GM12878 (cell line): ENCODE measurements around the gene MCOLN2. TPM values are rescaled to one million over a fixed set of nuclear protein-coding genes. Genes with fewer than 3 reads are reported as not detected.

ENCODE experiments used
- BHLHE40 ChIP-seq, 2 experiments: fragments of 450-650 bp in 1 of 2; IDR thresholded peaks; 2 replicates each; pipeline ENCODE4 v1.6.1; 2011 to 2017; ENCODE audit warnings: low read depth in 2 of 2, borderline replicate concordance in 1 of 2, improper control_type of control experiment in 1 of 2, low read length in 1 of 2, mild to moderate bottlenecking in 1 of 2
- CHD2 ChIP-seq: IDR thresholded peaks from 2 replicates; pipeline ENCODE4 v1.6.1; 2011; ENCODE audit warnings: low read depth, low read length, improper control_type of control experiment, borderline replicate concordance
- CREB1 ChIP-seq: IDR thresholded peaks from 2 replicates; pipeline ENCODE4 v1.6.1; 2012; ENCODE audit warnings: low read depth, mild to moderate bottlenecking, inconsistent platforms
- DPF2 ChIP-seq: fragments of 450-650 bp; IDR thresholded peaks from 2 replicates; pipeline ENCODE4 v1.6.1; 2017; ENCODE audit warnings: mild to moderate bottlenecking
- IKZF2 ChIP-seq, 2 experiments: fragments of 450-650 bp; IDR thresholded peaks; 2 replicates each; pipeline ENCODE4 v1.6.1; 2017; ENCODE audit warnings: mild to moderate bottlenecking in 2 of 2, moderate library complexity in 2 of 2
- IRF3 ChIP-seq: fragments of 450-650 bp; IDR thresholded peaks from 2 replicates; pipeline ENCODE4 v1.6.1; 2014; ENCODE audit warnings: mild to moderate bottlenecking
- JUND ChIP-seq: IDR thresholded peaks from 2 replicates; pipeline ENCODE4 v1.6.1; 2012; ENCODE audit warnings: low read depth, mild to moderate bottlenecking, low read length, improper control_type of control experiment, moderate library complexity
- LARP7 ChIP-seq: fragments of 450-650 bp; IDR thresholded peaks from 2 replicates; pipeline ENCODE4 v1.6.1; 2017; ENCODE audit warnings: mild to moderate bottlenecking
- MLLT1 ChIP-seq: fragments of 450-650 bp; IDR thresholded peaks from 2 replicates; pipeline ENCODE4 v1.6.1; 2016; ENCODE audit warnings: mild to moderate bottlenecking
- MYC ChIP-seq: IDR thresholded peaks from 2 replicates; pipeline ENCODE4 v1.6.1; 2011; ENCODE audit warnings: mild to moderate bottlenecking, low read length, moderate library complexity, inconsistent platforms; ENCODE audit not compliant: insufficient read depth, insufficient replicate concordance, insufficient read length, severe bottlenecking
- NFIC ChIP-seq: IDR thresholded peaks from 2 replicates; pipeline ENCODE4 v1.6.1; 2012; ENCODE audit warnings: low read depth, mild to moderate bottlenecking, inconsistent platforms, low read length, moderate library complexity
- NFYB ChIP-seq: IDR thresholded peaks from 2 replicates; pipeline ENCODE4 v1.6.1; 2011; ENCODE audit warnings: low read depth, mild to moderate bottlenecking, low read length, improper control_type of control experiment, moderate library complexity; ENCODE audit not compliant: insufficient read depth
- NR2F1 ChIP-seq: fragments of 450-650 bp; conservative IDR thresholded peaks from 2 replicates; pipeline ENCODE4 v1.6.1; 2017; ENCODE audit warnings: mild to moderate bottlenecking
- RAD21 ChIP-seq: IDR thresholded peaks from 2 replicates; pipeline ENCODE4 v1.6.1; 2011; ENCODE audit warnings: mild to moderate bottlenecking, low read depth, low read length, moderate library complexity; ENCODE audit not compliant: insufficient read depth
- RUNX3 ChIP-seq: IDR thresholded peaks from 2 replicates; pipeline ENCODE4 v1.6.1; 2012; ENCODE audit warnings: low read length, inconsistent platforms
- SKIL ChIP-seq: fragments of 450-650 bp; IDR thresholded peaks from 2 replicates; pipeline ENCODE4 v1.6.1; 2017; ENCODE audit warnings: mild to moderate bottlenecking, low read depth, inconsistent platforms; ENCODE audit not compliant: poor library complexity, severe bottlenecking
- SMC3 ChIP-seq: IDR thresholded peaks from 2 replicates; pipeline ENCODE4 v1.6.1; 2011; ENCODE audit warnings: low read length, improper control_type of control experiment, borderline replicate concordance
- SUPT20H ChIP-seq: IDR thresholded peaks from 2 replicates; pipeline ENCODE4 v1.6.1; 2011; ENCODE audit warnings: low read depth, mild to moderate bottlenecking, low read length, moderate library complexity, borderline replicate concordance; ENCODE audit not compliant: control insufficient read depth
- TCF12 ChIP-seq: IDR thresholded peaks from 2 replicates; pipeline ENCODE4 v1.6.1; 2011; ENCODE audit warnings: low read depth, mild to moderate bottlenecking, low read length
- YY1 ChIP-seq: IDR thresholded peaks from 2 replicates; pipeline ENCODE4 v1.6.1; 2011; ENCODE audit warnings: low read depth, mild to moderate bottlenecking, low read length
- ZNF274 ChIP-seq: IDR thresholded peaks from one replicate; pipeline ENCODE4 v1.8.0; 2011; ENCODE audit not compliant: insufficient read length, insufficient read depth
- polyA plus RNA-seq, 11 experiments: library from polyadenylated mRNA; depleted of rRNA in 4 of 11; unstranded in 6 of 11; stranded (reverse) in 5 of 11; fragments of >200 nt; fragmentation: Nextera tagmentation in 4 of 11; fragmentation: Illumina TruSeq in 1 of 11; extraction: Ambion mirVana in 4 of 11; extraction: Trizol in 1 of 11; gene quantifications; 1 replicate in 1 of 11; 2 replicates in 10 of 11; pipeline versions ENCODE4 v1.2.1 to v1.2.3, GENCODE V29; 2011 to 2016; ENCODE audit warnings: inconsistent platforms in 2 of 11, missing spikeins in 2 of 11, low read depth in 1 of 11
- total RNA-seq, 4 experiments: library from RNA; depleted of rRNA in 3 of 4; stranded (reverse); fragments of >200 nt in 3 of 4; fragmentation: Illumina TruSeq in 1 of 4; extraction: Trizol in 1 of 4; gene quantifications; 2 replicates each; pipeline versions ENCODE4 v1.2.1 to v1.2.3, GENCODE V29; 2013 to 2021

The MCOLN2 gene
- total and polyA plus RNA-seq, 10 of the 15 experiments (the other 5 are each of a cell fraction or from before 2014, with no cell fraction given), result 25.9 to 233 (median 109) TPM

- TF ChIP-seq MLLT1, result 0 out of 2 replicates have a peak, but pooled peaks have one; percentile 21
- 0 out of 2 replicates have a peak, but pooled peaks have one; percentile 17 for TF ChIP-seq CREB1
- TF ChIP-seq CHD2, result peak; percentile 67; the same call in 1 of the 2 replicates
- TF ChIP-seq NR2F1, result no peak
- TF ChIP-seq MYC, result no peak
- 0 out of 2 replicates have a peak, but pooled peaks have one; percentile 17 for TF ChIP-seq YY1
- TF ChIP-seq SUPT20H, result no peak
- peak; percentile 32 for TF ChIP-seq SKIL
- no peak for TF ChIP-seq JUND
- no peak for TF ChIP-seq ZNF274
- no peak for TF ChIP-seq IRF3
- 0 out of 4 replicates have a peak, but pooled peaks of 1 of the 2 experiments have one; percentile 8 for TF ChIP-seq BHLHE40 (IDR thresholded peaks at IDR 0.05; ENCODE audit: borderline replicate concordance in 1 of 2, low read depth in 2 of 2, low read length in 1 of 2)
- peak; percentile 41; the same call in 1 of the 2 replicates for TF ChIP-seq RAD21
- TF ChIP-seq TCF12, result peak; percentile 92
- TF ChIP-seq NFIC, result peak; percentile 38; the same call in 1 of the 2 replicates
- 0 out of 2 replicates have a peak, but pooled peaks have one; percentile 3 for TF ChIP-seq LARP7
- peak; percentile 50; the same call in 1 of the 2 replicates for TF ChIP-seq DPF2
- TF ChIP-seq NFYB, result no peak
- TF ChIP-seq SMC3, result peak; percentile 1; the same call in 1 of the 2 replicates
- TF ChIP-seq RUNX3, result peak; percentile 82
- peak in 1 of 2 experiments; percentile 14; a peak in 1 of 4 replicates for TF ChIP-seq IKZF2 (IDR thresholded peaks at IDR 0.05)
Observed at GRCh38 chr1:84973498-84974334, 23.2 kb downstream of the MCOLN2 start (continued).
